GM23338 (cell line): Measurements from ENCODE around the gene AMZ1.

Source experiments
- CREB1 ChIP-seq: fragments of 250-450 bp; sonication (Bioruptor Pico); IDR thresholded peaks from 2 replicates; pipeline ENCODE4 v1.5.0; 2020; ENCODE audit warnings: low read depth, mild to moderate bottlenecking, moderate library complexity
- CTCF ChIP-seq, 2 experiments: fragments of 200-600 bp in 1 of 2; sonication (generic) in 1 of 2; conservative IDR thresholded peaks; 2 replicates each; pipeline versions ENCODE4 v1.5.1 to v1.6.1; 2016 to 2017; ENCODE audit warnings: antibody characterized with exemption in 2 of 2, low read depth in 2 of 2, mild to moderate bottlenecking in 2 of 2, moderate library complexity in 1 of 2
- ETS1 ChIP-seq: IDR thresholded peaks from 2 replicates; pipeline ENCODE4 v1.6.1; 2016; ENCODE audit warnings: antibody characterized with exemption
- EZH2 ChIP-seq: fragments of 200-600 bp; sonication (generic); IDR thresholded peaks from one replicate; pipeline ENCODE4 v1.8.0; 2017; ENCODE audit warnings: antibody characterized with exemption, mild to moderate bottlenecking, low read depth; ENCODE audit not compliant: unreplicated experiment
- EZH2phosphoT487 ChIP-seq: fragments of 200-600 bp; sonication (generic); IDR thresholded peaks from one replicate; pipeline ENCODE4 v1.8.1; 2018; ENCODE audit warnings: antibody characterized with exemption; ENCODE audit not compliant: unreplicated experiment
- JUNB ChIP-seq: IDR thresholded peaks from one replicate; pipeline ENCODE4 v1.6.1; 2016; ENCODE audit warnings: antibody characterized with exemption; ENCODE audit not compliant: unreplicated experiment
- NANOG ChIP-seq: IDR thresholded peaks from 2 replicates; pipeline ENCODE4 v1.6.1; 2016; ENCODE audit warnings: antibody characterized with exemption, borderline replicate concordance
- POLR2AphosphoS5 ChIP-seq: IDR thresholded peaks from 2 replicates; pipeline ENCODE4 v1.6.1; 2016; ENCODE audit warnings: antibody characterized with exemption, low read depth
- STAT1 ChIP-seq: IDR thresholded peaks from one replicate; pipeline ENCODE4 v1.6.1; 2016; ENCODE audit warnings: antibody characterized with exemption; ENCODE audit not compliant: unreplicated experiment
- ZNF114 ChIP-seq: fragments of 250-450 bp; sonication (Bioruptor Pico); IDR thresholded peaks from 2 replicates; pipeline ENCODE4 v1.5.0; 2020; ENCODE audit warnings: mild to moderate bottlenecking, moderate library complexity
- TF ChIP-seq, protein P1 (sequence below): IDR thresholded peaks from one replicate; pipeline ENCODE4 v1.6.1; 2018; ENCODE audit warnings: antibody characterized with exemption; ENCODE audit not compliant: unreplicated experiment
- TF ChIP-seq, protein P2 (sequence below): fragments of 250-450 bp; sonication (Bioruptor Pico); IDR thresholded peaks from 2 replicates; pipeline ENCODE4 v1.5.0; 2020; ENCODE audit warnings: mild to moderate bottlenecking, moderate library complexity

- TF ChIP-seq CTCF (conservative IDR thresholded peaks at IDR 0.05; ENCODE audit: low read depth in 2 of 2) (no peak), JUNB (no peak), EZH2phosphoT487 (no peak), POLR2AphosphoS5 (no peak), EZH2 (no peak), NANOG (no peak), ZNF114 (no peak), STAT1 (no peak), ETS1 (no peak), CREB1 (CRISPR knock-in tag) (no peak)
- TF ChIP-seq, protein P1, sequence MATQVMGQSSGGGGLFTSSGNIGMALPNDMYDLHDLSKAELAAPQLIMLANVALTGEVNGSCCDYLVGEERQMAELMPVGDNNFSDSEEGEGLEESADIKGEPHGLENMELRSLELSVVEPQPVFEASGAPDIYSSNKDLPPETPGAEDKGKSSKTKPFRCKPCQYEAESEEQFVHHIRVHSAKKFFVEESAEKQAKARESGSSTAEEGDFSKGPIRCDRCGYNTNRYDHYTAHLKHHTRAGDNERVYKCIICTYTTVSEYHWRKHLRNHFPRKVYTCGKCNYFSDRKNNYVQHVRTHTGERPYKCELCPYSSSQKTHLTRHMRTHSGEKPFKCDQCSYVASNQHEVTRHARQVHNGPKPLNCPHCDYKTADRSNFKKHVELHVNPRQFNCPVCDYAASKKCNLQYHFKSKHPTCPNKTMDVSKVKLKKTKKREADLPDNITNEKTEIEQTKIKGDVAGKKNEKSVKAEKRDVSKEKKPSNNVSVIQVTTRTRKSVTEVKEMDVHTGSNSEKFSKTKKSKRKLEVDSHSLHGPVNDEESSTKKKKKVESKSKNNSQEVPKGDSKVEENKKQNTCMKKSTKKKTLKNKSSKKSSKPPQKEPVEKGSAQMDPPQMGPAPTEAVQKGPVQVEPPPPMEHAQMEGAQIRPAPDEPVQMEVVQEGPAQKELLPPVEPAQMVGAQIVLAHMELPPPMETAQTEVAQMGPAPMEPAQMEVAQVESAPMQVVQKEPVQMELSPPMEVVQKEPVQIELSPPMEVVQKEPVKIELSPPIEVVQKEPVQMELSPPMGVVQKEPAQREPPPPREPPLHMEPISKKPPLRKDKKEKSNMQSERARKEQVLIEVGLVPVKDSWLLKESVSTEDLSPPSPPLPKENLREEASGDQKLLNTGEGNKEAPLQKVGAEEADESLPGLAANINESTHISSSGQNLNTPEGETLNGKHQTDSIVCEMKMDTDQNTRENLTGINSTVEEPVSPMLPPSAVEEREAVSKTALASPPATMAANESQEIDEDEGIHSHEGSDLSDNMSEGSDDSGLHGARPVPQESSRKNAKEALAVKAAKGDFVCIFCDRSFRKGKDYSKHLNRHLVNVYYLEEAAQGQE: no peak
- TF ChIP-seq, protein P2, sequence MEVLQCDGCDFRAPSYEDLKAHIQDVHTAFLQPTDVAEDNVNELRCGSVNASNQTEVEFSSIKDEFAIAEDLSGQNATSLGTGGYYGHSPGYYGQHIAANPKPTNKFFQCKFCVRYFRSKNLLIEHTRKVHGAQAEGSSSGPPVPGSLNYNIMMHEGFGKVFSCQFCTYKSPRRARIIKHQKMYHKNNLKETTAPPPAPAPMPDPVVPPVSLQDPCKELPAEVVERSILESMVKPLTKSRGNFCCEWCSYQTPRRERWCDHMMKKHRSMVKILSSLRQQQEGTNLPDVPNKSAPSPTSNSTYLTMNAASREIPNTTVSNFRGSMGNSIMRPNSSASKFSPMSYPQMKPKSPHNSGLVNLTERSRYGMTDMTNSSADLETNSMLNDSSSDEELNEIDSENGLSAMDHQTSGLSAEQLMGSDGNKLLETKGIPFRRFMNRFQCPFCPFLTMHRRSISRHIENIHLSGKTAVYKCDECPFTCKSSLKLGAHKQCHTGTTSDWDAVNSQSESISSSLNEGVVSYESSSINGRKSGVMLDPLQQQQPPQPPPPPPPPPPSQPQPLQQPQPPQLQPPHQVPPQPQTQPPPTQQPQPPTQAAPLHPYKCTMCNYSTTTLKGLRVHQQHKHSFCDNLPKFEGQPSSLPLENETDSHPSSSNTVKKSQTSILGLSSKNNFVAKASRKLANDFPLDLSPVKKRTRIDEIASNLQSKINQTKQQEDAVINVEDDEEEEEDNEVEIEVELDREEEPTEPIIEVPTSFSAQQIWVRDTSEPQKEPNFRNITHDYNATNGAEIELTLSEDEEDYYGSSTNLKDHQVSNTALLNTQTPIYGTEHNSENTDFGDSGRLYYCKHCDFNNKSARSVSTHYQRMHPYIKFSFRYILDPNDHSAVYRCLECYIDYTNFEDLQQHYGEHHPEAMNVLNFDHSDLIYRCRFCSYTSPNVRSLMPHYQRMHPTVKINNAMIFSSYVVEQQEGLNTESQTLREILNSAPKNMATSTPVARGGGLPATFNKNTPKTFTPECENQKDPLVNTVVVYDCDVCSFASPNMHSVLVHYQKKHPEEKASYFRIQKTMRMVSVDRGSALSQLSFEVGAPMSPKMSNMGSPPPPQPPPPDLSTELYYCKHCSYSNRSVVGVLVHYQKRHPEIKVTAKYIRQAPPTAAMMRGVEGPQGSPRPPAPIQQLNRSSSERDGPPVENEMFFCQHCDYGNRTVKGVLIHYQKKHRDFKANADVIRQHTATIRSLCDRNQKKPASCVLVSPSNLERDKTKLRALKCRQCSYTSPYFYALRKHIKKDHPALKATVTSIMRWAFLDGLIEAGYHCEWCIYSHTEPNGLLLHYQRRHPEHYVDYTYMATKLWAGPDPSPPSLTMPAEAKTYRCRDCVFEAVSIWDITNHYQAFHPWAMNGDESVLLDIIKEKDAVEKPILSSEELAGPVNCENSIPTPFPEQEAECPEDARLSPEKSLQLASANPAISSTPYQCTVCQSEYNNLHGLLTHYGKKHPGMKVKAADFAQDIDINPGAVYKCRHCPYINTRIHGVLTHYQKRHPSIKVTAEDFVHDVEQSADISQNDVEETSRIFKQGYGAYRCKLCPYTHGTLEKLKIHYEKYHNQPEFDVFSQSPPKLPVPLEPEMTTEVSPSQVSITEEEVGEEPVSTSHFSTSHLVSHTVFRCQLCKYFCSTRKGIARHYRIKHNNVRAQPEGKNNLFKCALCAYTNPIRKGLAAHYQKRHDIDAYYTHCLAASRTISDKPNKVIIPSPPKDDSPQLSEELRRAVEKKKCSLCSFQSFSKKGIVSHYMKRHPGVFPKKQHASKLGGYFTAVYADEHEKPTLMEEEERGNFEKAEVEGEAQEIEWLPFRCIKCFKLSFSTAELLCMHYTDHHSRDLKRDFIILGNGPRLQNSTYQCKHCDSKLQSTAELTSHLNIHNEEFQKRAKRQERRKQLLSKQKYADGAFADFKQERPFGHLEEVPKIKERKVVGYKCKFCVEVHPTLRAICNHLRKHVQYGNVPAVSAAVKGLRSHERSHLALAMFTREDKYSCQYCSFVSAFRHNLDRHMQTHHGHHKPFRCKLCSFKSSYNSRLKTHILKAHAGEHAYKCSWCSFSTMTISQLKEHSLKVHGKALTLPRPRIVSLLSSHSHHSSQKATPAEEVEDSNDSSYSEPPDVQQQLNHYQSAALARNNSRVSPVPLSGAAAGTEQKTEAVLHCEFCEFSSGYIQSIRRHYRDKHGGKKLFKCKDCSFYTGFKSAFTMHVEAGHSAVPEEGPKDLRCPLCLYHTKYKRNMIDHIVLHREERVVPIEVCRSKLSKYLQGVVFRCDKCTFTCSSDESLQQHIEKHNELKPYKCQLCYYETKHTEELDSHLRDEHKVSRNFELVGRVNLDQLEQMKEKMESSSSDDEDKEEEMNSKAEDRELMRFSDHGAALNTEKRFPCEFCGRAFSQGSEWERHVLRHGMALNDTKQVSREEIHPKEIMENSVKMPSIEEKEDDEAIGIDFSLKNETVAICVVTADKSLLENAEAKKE (CRISPR knock-in tag): no peak
Measured at GRCh38 chr7:2706685-2707126, 18.7 kb downstream of the AMZ1 start.
